Activated gamma-delta T cell (primary cell): ENCODE results near the gene PARL.
"Not testable (repeated sequence)": the region's sequence is repeated elsewhere in the genome, so short reads cannot be mapped to it uniquely, and the experiment has no call there.

Experiments
- DNase-seq: peaks from one replicate; lab custom pipeline; 2025; lab: John Stamatoyannopoulos, UW

The PARL gene

DNA sequence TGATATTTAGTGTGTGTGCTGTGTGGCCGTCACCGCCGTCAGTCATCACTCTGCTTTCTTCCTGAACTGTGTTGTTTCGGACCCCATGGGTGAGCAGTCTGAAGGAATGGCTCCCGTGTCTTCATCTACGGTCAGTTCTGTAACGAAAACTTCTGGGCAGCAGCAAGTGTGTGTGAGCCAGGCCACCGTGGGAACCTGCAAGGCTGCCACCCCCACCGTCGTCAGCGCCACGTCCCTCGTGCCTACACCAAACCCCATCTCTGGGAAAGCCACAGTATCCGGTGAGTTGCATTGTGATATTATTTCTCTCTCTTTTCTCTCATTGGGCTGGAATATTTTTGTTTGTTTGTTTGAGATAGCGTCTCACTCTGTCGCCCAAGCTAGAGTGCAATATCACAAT is 94.0 kb downstream of the PARL start:
- DNase-seq = no peak

GRCh38 chr3:183789826-183790225 is 94.9 kb downstream of the PARL start:
- no peak for DNase-seq

GRCh38 chr3:183784503-183784902 is 100.2 kb downstream of the PARL start:
- DNase-seq = not testable (repeated sequence)

DNA sequence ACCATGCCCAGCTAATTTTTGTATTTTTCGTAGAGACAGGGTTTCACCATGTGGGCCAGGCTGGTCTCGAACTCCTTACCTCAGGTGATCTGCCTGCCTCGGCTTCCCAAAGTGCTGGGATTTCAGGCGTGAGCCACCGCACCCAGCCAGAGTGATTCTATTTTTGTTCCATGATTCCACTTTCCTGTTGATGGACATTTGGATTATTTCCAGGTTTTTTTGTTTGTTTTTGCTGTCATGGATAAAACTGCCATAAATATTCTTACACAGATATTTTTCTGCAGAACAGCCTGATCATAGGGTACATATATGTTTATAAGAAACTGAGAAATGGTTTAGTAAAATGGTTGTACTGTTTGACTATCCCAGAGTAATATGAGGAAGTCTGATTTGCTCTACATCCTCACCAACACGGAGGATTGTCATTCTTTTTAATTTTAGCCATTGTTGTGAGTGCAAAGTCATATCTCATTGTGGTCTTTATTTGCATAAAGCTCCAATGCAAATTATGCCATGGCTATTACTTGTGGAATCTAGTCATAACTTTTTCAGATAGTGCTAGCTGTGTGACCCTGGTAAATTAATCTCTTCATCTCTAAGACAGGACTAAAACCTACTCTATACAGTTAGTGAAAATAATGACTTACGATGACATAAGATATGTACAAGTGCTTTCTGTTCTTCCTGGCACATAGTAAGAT is 102.0 kb downstream of the PARL start:
- DNase-seq = no peak

DNA sequence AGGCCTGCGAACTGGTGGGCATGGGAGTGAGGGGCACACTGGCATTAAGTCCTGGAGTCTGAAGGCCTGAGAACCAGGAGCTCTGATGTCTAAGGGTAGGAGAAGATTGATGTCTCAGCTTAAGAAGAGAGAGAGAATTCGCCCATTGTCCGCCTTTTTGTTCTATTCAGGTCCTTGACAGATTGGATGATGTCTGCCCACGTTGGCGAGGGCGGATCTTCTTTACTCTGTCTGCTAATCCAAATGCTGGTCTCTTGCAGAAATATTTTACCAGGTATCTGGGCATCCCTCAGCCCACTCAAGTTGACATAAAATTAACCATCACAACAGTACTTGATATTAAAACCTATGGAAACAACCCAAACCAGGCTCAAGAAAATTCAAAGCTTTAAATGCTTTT is 103.4 kb downstream of the PARL start:
- no peak for DNase-seq

- no peak for DNase-seq
These were observed 104.7 kb downstream of the PARL start for GRCh38 chr3:183779896-183780465.
